ENCODE results near the gene TMEM164. TPM values are rescaled to one million over a fixed set of nuclear protein-coding genes. Genes with fewer than 3 reads are reported as not detected.

Gene TMEM164
- total and polyA plus RNA-seq, 10 of the 15 experiments (the other 5 are each of a cell fraction or from before 2014, with no cell fraction given): 0.61 to 18.3 (median 7.0) TPM

DNA sequence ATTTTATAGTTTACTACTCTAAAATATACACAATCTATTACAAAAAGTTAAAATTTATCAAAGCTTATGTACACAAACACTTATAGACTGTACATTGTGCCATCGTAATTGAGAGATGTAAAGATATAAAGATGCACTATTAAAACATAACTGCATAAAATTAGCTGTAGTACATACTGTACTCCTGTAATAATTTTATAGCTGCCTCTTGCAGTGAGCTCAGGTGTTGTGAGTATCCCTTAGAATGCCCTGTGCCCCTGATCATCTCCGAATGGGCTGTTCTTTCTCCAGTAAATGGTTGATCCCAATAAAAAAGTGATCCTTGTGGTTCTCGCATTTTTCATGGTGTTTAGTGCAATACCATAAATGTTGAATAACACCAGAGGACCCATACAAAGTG is 101.2 kb downstream of the TMEM164 start:
- no peaks in the 10 kb centered on the region for H3K4me1 ChIP-seq (ENCODE audit: control insufficient read depth, insufficient read depth, low read length)
- TF ChIP-seq ZSCAN29 (IDR thresholded peaks at IDR 0.05): no peak
- FAIRE-seq (no peak), DNase-seq (ENCODE audit: low read depth, low spot score) (no peak), ATAC-seq (no peak)
- in situ Hi-C loops (cut with MboI): no loop called here
- 73% methylated on average over 3 of the region's 3 CpGs for WGBS (ENCODE audit: insufficient coverage, insufficient replicate concordance, low lambda C conversion rate, missing lambda C conversion rate)
- no peak overlapping the region for H3K4me3 ChIP-seq
- no peaks in the 10 kb centered on the region for H3K79me2 ChIP-seq (ENCODE audit: control insufficient read depth, insufficient read depth, low read length)
- ChIA-PET SMC1A (ENCODE audit: uncharacterized antibody, unreplicated experiment) (no interaction called here), CTCF (interaction anchor here (0.5 kb wide), 1 partner anchor 1233 kb away, joined by 3 read pairs; no protein-coding TSS in a partner anchor), RAD21 (ENCODE audit: unreplicated experiment) (no interaction called here), POLR2A (no interaction called here)
- no peak overlapping the region for H2AFZ ChIP-seq (ENCODE audit: control insufficient read depth, low read depth, low read length)
- no peak overlapping the region for H3K27ac ChIP-seq (ENCODE audit: control insufficient read depth, insufficient read depth)
- H3K9ac ChIP-seq (ENCODE audit: control insufficient read depth, insufficient read depth, low read length): no peak overlapping the region
- H4K20me1 ChIP-seq (ENCODE audit: control insufficient read depth, insufficient read depth): no peaks in the 10 kb centered on the region
- H3K27me3 ChIP-seq (replicated peaks in 1 of 2; ENCODE audit: control insufficient read depth in 2 of 2, insufficient read depth in 2 of 2, low read length in 1 of 2): no peaks in the 10 kb centered on the region
- H3K36me3 ChIP-seq (ENCODE audit: control insufficient read depth in 2 of 2, insufficient read depth in 2 of 2, low read length in 1 of 2): no peaks in the 10 kb centered on the region
- BruUV-seq (replicated peaks): no TSS peak
- no peaks in the 10 kb centered on the region for H3K9me3 ChIP-seq (replicated peaks; ENCODE audit: control insufficient read depth, insufficient read depth, low read length)
- intact Hi-C loops (cut with micrococcal nuclease; ENCODE audit: unreplicated experiment): no loop called here
- no peak overlapping the region for H3K4me2 ChIP-seq (ENCODE audit: control insufficient read depth, insufficient read depth)

DNA sequence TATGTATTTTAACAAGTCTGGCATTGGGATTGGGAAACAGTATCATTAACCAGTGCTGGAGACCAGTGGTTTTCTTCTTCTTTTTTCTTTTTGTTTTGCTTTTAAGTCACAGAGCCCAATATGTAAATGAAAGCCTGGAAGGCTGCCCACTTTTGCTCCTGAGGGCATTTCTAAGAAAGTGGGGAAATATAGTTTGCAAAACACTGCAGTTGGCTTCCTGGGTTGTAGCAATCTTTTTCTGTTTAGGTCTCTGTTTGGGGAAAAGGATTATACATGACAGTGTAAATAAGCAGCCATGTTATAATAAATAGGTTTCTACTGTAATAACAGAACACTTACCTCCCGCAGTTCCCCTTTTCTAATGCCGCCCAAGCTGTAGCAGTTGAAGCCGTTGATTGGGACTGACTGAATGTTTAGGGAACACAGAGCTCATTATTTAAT is 105.5 kb downstream of the TMEM164 start:
- Histone ChIP-seq H3K27me3 (replicated peaks in 1 of 2; ENCODE audit: control insufficient read depth in 2 of 2, insufficient read depth in 2 of 2, low read length in 1 of 2) (no peaks in the 10 kb centered on the region), H3K79me2 (ENCODE audit: control insufficient read depth, insufficient read depth, low read length) (no peaks in the 10 kb centered on the region), H3K27ac (ENCODE audit: control insufficient read depth, insufficient read depth) (no peak overlapping the region), H3K36me3 (ENCODE audit: control insufficient read depth in 2 of 2, insufficient read depth in 2 of 2, low read length in 1 of 2) (no peaks in the 10 kb centered on the region), H3K4me2 (ENCODE audit: control insufficient read depth, insufficient read depth) (no peak overlapping the region), H2AFZ (ENCODE audit: control insufficient read depth, low read depth, low read length) (no peak overlapping the region), H3K4me3 (no peak overlapping the region), H3K9ac (ENCODE audit: control insufficient read depth, insufficient read depth, low read length) (no peak overlapping the region), H4K20me1 (ENCODE audit: control insufficient read depth, insufficient read depth) (no peaks in the 10 kb centered on the region), H3K9me3 (replicated peaks; ENCODE audit: control insufficient read depth, insufficient read depth, low read length) (no peaks in the 10 kb centered on the region), H3K4me1 (ENCODE audit: control insufficient read depth, insufficient read depth, low read length) (no peaks in the 10 kb centered on the region)
- DNase-seq (ENCODE audit: low read depth, low spot score) (no peak), ATAC-seq (no peak), FAIRE-seq (no peak)
- in situ Hi-C loops (cut with MboI): no loop called here
- ChIA-PET CTCF (interaction anchor here (1.0 kb wide), 1 partner anchor 38 kb away, joined by 4 read pairs; no protein-coding TSS in a partner anchor), POLR2A (no interaction called here), SMC1A (ENCODE audit: uncharacterized antibody, unreplicated experiment) (no interaction called here), RAD21 (ENCODE audit: unreplicated experiment) (no interaction called here)
- no peak for TF ChIP-seq SREBF1 (IDR thresholded peaks at IDR 0.05; ENCODE audit: low read length)
- no peak for TF ChIP-seq ZNF24 (IDR thresholded peaks at IDR 0.05)
- TF ChIP-seq SPI1 (IDR thresholded peaks at IDR 0.05; ENCODE audit: borderline replicate concordance, insufficient read depth, low read depth, low read length): peak; percentile 77
- WGBS (ENCODE audit: insufficient coverage, insufficient replicate concordance, low lambda C conversion rate, missing lambda C conversion rate): 18% methylated on average over 3 of the region's 3 CpGs
- no TSS peak for BruUV-seq (replicated peaks)
- intact Hi-C loops (cut with micrococcal nuclease; ENCODE audit: unreplicated experiment): no loop called here

Data from GM12878 (cell line).